H9 (cell line): ENCODE measurements around the gene YIPF5. TPM values are rescaled to one million over a fixed set of nuclear protein-coding genes. Genes with fewer than 3 reads are reported as not detected.

Experiments
- DNase-seq: peaks from one replicate; pipeline ENCODE4 v3.0.0-alpha.2; 2017
- H2AFZ ChIP-seq: one replicate; pipeline ENCODE4 v1.6.1; 2013; ENCODE audit warnings: mild to moderate bottlenecking, low read length, control low read depth, moderate library complexity
- H2AK5ac ChIP-seq: 2 replicates; pipeline ENCODE4 v1.6.1; 2013; ENCODE audit warnings: low read length, control low read depth, mixed read lengths; ENCODE audit not compliant: insufficient read length
- H2BK120ac ChIP-seq: one replicate; pipeline ENCODE4 v1.6.1; 2013; ENCODE audit warnings: low read depth, mild to moderate bottlenecking, low read length, control low read depth, inconsistent platforms; ENCODE audit not compliant: poor library complexity, severe bottlenecking
- H2BK12ac ChIP-seq: 2 replicates; pipeline ENCODE4 v1.6.1; 2013; ENCODE audit warnings: low read length, control low read depth, mixed read lengths, low read depth; ENCODE audit not compliant: insufficient read length
- H2BK15ac ChIP-seq: 2 replicates; pipeline ENCODE4 v1.6.1; 2013; ENCODE audit warnings: low read depth, low read length, control low read depth
- H2BK20ac ChIP-seq: one replicate; pipeline ENCODE4 v1.6.1; 2013; ENCODE audit warnings: low read depth, mild to moderate bottlenecking, low read length, control low read depth, inconsistent platforms; ENCODE audit not compliant: poor library complexity, severe bottlenecking
- H2BK5ac ChIP-seq: 2 replicates; pipeline ENCODE4 v1.6.1; 2013; ENCODE audit warnings: low read length, control low read depth, mixed read lengths; ENCODE audit not compliant: insufficient read length
- H3K14ac ChIP-seq: 2 replicates; pipeline ENCODE4 v1.6.1; 2013; ENCODE audit warnings: low read length, control low read depth; ENCODE audit not compliant: insufficient read depth
- H3K18ac ChIP-seq: 2 replicates; pipeline ENCODE4 v1.6.1; 2013; ENCODE audit warnings: low read depth, mild to moderate bottlenecking, mixed read lengths, low read length, control low read depth; ENCODE audit not compliant: insufficient read length
- H3K23ac ChIP-seq: 2 replicates; pipeline ENCODE4 v1.6.1; 2013; ENCODE audit warnings: low read length, control low read depth, mixed read lengths, low read depth; ENCODE audit not compliant: insufficient read length
- H3K23me2 ChIP-seq: 2 replicates; pipeline ENCODE4 v1.6.1; 2013; ENCODE audit warnings: low read depth, mild to moderate bottlenecking, mixed read lengths, low read length, control low read depth; ENCODE audit not compliant: insufficient read length, poor library complexity, severe bottlenecking
- H3K27ac ChIP-seq: 2 replicates; pipeline ENCODE4 v1.5.1; 2013; ENCODE audit warnings: low read length, control low read depth, mixed read lengths, low read depth; ENCODE audit not compliant: insufficient read length
- H3K27me3 ChIP-seq: 2 replicates; pipeline ENCODE4 v1.6.1; 2013; ENCODE audit warnings: low read length, control low read depth, inconsistent platforms; ENCODE audit not compliant: insufficient read depth
- H3K4ac ChIP-seq: 2 replicates; pipeline ENCODE4 v1.6.1; 2013; ENCODE audit warnings: low read depth, mild to moderate bottlenecking, control low read depth, inconsistent platforms, low read length, moderate library complexity
- H3K4me1 ChIP-seq: 2 replicates; pipeline ENCODE4 v1.6.1; 2013; ENCODE audit warnings: low read length, control low read depth, inconsistent platforms; ENCODE audit not compliant: insufficient read depth
- H3K4me2 ChIP-seq: 2 replicates; pipeline ENCODE4 v1.6.1; 2013; ENCODE audit warnings: low read length, control low read depth, mixed read lengths; ENCODE audit not compliant: insufficient read length, insufficient read depth
- H3K56ac ChIP-seq: 2 replicates; pipeline ENCODE4 v1.6.1; 2013; ENCODE audit warnings: low read depth, mild to moderate bottlenecking, mixed read lengths, low read length, control low read depth; ENCODE audit not compliant: insufficient read length
- H3K79me1 ChIP-seq: 2 replicates; pipeline ENCODE4 v1.6.1; 2013; ENCODE audit warnings: low read depth, mild to moderate bottlenecking, moderate library complexity, low read length, control low read depth, inconsistent platforms; ENCODE audit not compliant: insufficient read depth, poor library complexity, severe bottlenecking
- H3K79me2 ChIP-seq: 2 replicates; pipeline ENCODE4 v1.6.1; 2013; ENCODE audit warnings: low read length, control low read depth, inconsistent platforms; ENCODE audit not compliant: insufficient read depth
- H3K9ac ChIP-seq: 2 replicates; pipeline ENCODE4 v1.6.1; 2013; ENCODE audit warnings: low read length, control low read depth, mixed read lengths; ENCODE audit not compliant: insufficient read length; ENCODE audit errors: extremely low read depth
- H3K9me3 ChIP-seq: one replicate; pipeline ENCODE4 v1.6.1; 2013; ENCODE audit warnings: low read depth, low read length, inconsistent platforms; ENCODE audit not compliant: control insufficient read depth
- H3T11ph ChIP-seq: one replicate; pipeline ENCODE4 v1.6.1; 2013; ENCODE audit warnings: mild to moderate bottlenecking, low read length, control low read depth, inconsistent platforms
- H4K20me1 ChIP-seq: one replicate; pipeline ENCODE4 v1.6.1; 2013; ENCODE audit not compliant: control insufficient read depth, insufficient read length, insufficient read depth
- H4K5ac ChIP-seq: 2 replicates; pipeline ENCODE4 v1.6.1; 2013; ENCODE audit warnings: low read depth, mild to moderate bottlenecking, mixed read lengths, low read length, control low read depth; ENCODE audit not compliant: insufficient read length
- H4K8ac ChIP-seq: replicated peaks from 2 replicates; pipeline ENCODE4 v1.6.1; 2013; ENCODE audit warnings: low read length, control low read depth, mixed read lengths, low read depth; ENCODE audit not compliant: insufficient read length
- H4K91ac ChIP-seq: 2 replicates; pipeline ENCODE4 v1.6.1; 2013; ENCODE audit warnings: low read depth, mild to moderate bottlenecking, moderate library complexity, mixed read lengths, low read length, control low read depth; ENCODE audit not compliant: insufficient read length
- H3K27ac Mint-ChIP-seq, 3 experiments: 2 replicates in 2 of 3; 3 replicates in 1 of 3; pipeline ENCODE4 v1.8.0; 2020 to 2021; ENCODE audit warnings: mixed read lengths in 3 of 3, mild to moderate bottlenecking in 1 of 3, moderate library complexity in 1 of 3
- H3K27me3 Mint-ChIP-seq: 2 replicates; pipeline ENCODE4 v1.8.0; 2021; ENCODE audit warnings: low read depth, mild to moderate bottlenecking, moderate library complexity, mixed read lengths
- H3K36me3 Mint-ChIP-seq, 3 experiments: 2 replicates in 2 of 3; 3 replicates in 1 of 3; pipeline ENCODE4 v1.8.0; 2020 to 2021; ENCODE audit warnings: low read depth in 3 of 3, mixed read lengths in 3 of 3; ENCODE audit not compliant: insufficient read depth in 1 of 3
- H3K4me1 Mint-ChIP-seq, 2 experiments: 2 replicates each; pipeline ENCODE4 v1.8.0; 2020; ENCODE audit warnings: mixed read lengths in 2 of 2
- H3K4me3 Mint-ChIP-seq, 2 experiments: 2 replicates in 1 of 2; 3 replicates in 1 of 2; pipeline ENCODE4 v1.8.0; 2020 to 2021; ENCODE audit warnings: mild to moderate bottlenecking in 2 of 2, mixed read lengths in 2 of 2, moderate library complexity in 1 of 2
- H3K9me3 Mint-ChIP-seq, 2 experiments: 2 replicates in 1 of 2; 3 replicates in 1 of 2; pipeline ENCODE4 v1.8.0; 2020; ENCODE audit warnings: mild to moderate bottlenecking in 2 of 2, mixed read lengths in 2 of 2, moderate library complexity in 1 of 2
- WGBS: extraction: QIAGEN DNeasy Blood & Tissue Kit; methylation state at CpG from one replicate; pipeline ENCODE4 v1.1.7; 2013; ENCODE audit warnings: missing lambda C conversion rate, low lambda C conversion rate, mixed read lengths; ENCODE audit not compliant: insufficient read length; ENCODE audit errors: extremely low coverage; 5-methylcytosine and 5-hydroxymethylcytosine counted together
- total RNA-seq: library from RNA; stranded (reverse); gene quantifications from 2 replicates; pipeline ENCODE4 v1.2.1, GENCODE V29; 2021
- TF ChIP-seq, protein P1 (sequence below): fragments of 200-600 bp; sonication (generic); conservative IDR thresholded peaks from 3 replicates; pipeline ENCODE4 v1.8.0; 2021; ENCODE audit warnings: antibody characterized with exemption, mild to moderate bottlenecking

Gene YIPF5
- total RNA-seq, 1 experiment from 2014 or later, result 44.6 TPM

DNA sequence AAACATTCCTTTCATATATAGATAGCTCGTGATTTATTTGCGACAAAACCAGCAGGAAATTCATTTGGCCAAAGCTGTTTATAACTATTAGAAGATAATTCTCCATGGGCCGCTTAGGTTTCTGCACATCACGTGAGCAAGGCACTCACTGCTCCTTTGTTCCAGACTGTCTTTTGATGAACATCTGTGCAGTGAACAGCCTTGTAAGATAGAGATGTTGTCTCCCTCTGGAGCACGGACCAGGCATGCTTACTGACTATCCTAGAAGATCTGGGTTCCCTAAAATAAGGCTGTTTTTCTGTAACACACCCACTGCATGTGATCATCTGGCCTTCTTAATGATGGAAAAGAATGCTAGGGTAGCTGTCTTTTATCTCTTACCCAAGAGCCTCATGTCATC lies 30.9 kb downstream of the YIPF5 start:
- Histone ChIP-seq H2BK5ac (no peak overlapping the region), H3K18ac (no peak overlapping the region), H3K79me1 (no peaks in the 10 kb centered on the region), H3K27ac (no peak overlapping the region), H3K79me2 (no peaks in the 10 kb centered on the region), H3K4me1 (no peaks in the 10 kb centered on the region), H2AK5ac (no peak overlapping the region), H3K27me3 (no peaks in the 10 kb centered on the region), H3K23me2 (no peaks in the 10 kb centered on the region), H2BK12ac (no peak overlapping the region), H4K5ac (no peak overlapping the region), H3K14ac (no peak overlapping the region), H3K9ac (no peak overlapping the region), H4K8ac (no peak overlapping the region), H3T11ph (no peak overlapping the region), H3K9me3 (no peaks in the 10 kb centered on the region), H2BK120ac (no peak overlapping the region), H3K4ac (no peak overlapping the region), H2BK20ac (no peak overlapping the region), H3K23ac (no peak overlapping the region), H2AFZ (no peak overlapping the region), H2BK15ac (no peak overlapping the region), H4K20me1 (no peaks in the 10 kb centered on the region), H3K4me2 (no peak overlapping the region), H4K91ac (no peak overlapping the region), H3K56ac (no peak overlapping the region)
- no peaks in the 10 kb centered on the region for H3K9me3 Mint-ChIP-seq
- no peaks in the 10 kb centered on the region for H3K36me3 Mint-ChIP-seq
- DNase-seq, result no peak
- H3K4me3 Mint-ChIP-seq, result no peak overlapping the region
- H3K27ac Mint-ChIP-seq, result no peak overlapping the region
- no CpG with 5 or more reads among the region's 5 CpGs for WGBS
- TF ChIP-seq, protein P1, sequence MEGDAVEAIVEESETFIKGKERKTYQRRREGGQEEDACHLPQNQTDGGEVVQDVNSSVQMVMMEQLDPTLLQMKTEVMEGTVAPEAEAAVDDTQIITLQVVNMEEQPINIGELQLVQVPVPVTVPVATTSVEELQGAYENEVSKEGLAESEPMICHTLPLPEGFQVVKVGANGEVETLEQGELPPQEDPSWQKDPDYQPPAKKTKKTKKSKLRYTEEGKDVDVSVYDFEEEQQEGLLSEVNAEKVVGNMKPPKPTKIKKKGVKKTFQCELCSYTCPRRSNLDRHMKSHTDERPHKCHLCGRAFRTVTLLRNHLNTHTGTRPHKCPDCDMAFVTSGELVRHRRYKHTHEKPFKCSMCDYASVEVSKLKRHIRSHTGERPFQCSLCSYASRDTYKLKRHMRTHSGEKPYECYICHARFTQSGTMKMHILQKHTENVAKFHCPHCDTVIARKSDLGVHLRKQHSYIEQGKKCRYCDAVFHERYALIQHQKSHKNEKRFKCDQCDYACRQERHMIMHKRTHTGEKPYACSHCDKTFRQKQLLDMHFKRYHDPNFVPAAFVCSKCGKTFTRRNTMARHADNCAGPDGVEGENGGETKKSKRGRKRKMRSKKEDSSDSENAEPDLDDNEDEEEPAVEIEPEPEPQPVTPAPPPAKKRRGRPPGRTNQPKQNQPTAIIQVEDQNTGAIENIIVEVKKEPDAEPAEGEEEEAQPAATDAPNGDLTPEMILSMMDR, result no peak
- no peaks in the 10 kb centered on the region for H3K27me3 Mint-ChIP-seq
- H3K4me1 Mint-ChIP-seq, result peaks cover 9% of the 10 kb centered on the region in 2 experiments
